A549 treated with GW870086 at 1 μM for 4 hours (cell line): ENCODE results near the gene ZNF814. TPM values are rescaled to one million over a fixed set of nuclear protein-coding genes. Genes with fewer than 3 reads are reported as not detected.

Source experiments
- total RNA-seq: library from RNA; stranded (reverse); fragments of 200-300 nt; extraction: Qiagen RNA extraction; gene quantifications from 5 replicates; pipeline ENCODE4 v1.2.3, GENCODE V29; 2022; ENCODE audit warnings: low read depth

ZNF814 gene
- total RNA-seq: 1.4 to 4.4 TPM (median 2.6 TPM) in 5 replicates

GRCh38 chr19:57888560-57889231 is at the start of gene ZNF814:
TSS of gene ZNF814 (minus strand) at chr19:57889037. CDS start at chr19:57888802, 235 bp downstream.

DNA sequence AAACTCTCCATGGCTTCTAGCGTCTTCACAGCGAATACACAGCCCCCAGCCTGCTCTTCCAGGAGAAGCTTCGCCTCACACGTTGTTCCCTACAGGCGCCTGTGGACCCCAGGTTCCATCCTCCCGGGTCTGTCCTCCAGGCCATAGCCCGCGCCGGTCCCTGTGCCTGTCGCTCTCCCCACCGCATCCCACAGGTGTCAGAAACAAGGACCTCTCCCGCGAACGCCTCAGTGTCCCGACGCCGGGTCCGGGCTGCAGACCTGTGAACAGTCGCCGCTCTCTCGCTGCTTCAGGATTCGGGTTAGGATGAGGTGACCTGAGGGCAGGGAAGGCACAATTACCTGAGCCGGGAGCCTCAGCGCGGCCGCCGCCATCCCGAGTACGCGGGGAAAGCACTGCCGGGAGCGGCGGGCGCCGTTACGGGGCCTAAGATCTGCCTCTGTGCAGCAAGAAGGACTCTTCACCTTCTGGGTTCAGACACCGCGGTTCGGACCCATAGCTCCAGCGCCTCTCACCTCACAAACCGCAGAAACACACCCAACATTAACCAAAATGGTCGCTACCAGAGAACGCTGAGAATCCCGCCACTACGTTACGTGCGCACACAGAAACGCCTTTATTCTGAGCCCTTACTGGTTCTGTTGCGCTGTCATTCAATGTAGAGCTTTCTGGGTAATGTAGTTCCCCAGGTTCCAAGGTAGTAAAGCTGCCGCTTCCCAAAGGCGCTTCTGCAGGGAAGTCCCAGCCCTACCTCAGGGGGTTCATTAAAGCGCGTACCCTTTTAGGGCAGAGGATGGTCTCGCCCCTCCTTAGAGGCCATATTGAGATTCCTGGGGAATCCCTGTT is 46.2 kb upstream of the ZNF814 start, which contains the start of gene ZNF418:
TSS of gene ZNF418 (minus strand) at position 583 of the 846 bp plus-strand sequence. CDS start 1,580 bp downstream, outside the sequence.

DNA sequence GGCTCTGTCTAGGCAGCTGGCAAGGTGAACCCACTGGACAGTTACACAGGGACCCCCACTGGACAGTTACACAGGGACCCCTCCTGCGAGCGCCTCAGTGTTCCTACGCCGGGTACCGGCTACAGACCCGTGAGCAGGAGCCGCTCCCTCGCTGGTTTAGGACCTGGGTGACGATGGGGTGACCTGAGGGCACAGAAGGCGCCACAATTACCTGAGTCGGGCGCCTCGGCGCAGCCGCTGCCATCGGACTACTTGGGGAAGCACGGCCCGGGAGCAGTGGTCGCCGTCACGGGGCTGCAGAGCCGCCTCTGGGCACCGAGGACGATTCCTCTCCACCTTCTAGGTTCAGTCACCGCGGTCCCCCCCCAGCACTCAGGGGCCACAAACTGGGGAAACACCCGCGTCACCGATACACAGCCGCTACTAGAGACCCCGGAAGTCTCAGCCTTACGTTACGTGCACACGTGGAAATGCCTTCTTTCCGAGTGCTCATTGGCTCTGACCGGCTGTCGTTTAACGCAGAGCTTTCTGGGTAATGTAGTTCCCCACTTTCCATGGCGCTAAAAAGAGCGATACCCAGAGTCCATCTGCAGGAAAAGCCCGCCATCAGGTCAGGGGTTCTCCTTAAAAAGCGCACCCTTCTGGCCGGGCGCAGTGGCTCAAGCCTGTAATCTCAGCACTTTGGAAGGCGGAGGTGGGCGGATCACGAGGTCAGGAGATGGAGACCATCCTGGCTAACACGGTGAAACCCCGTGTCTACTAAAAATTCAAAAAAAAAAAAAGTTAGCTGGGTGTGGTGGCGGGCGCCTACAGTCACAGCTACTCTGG is 27.5 kb upstream of the ZNF814 start, which contains the start of gene ZNF417:
TSS of gene ZNF417 (minus strand) at position 425 of the 828 bp plus-strand sequence. CDS start at position 244, 181 bp downstream.

GRCh38 chr19:57849666-57850473 is 39.0 kb downstream of the ZNF814 start, which contains the start of gene ZNF587:
TSS of gene ZNF587 (plus strand) at chr19:57849859. CDS start at chr19:57850039, 180 bp downstream.

GRCh38 chr19:57830071-57830602 is 58.7 kb downstream of the ZNF814 start, which contains the start of gene ZNF587B:
TSS of gene ZNF587B (plus strand) at chr19:57830299. CDS start at chr19:57830529, 230 bp downstream.

DNA sequence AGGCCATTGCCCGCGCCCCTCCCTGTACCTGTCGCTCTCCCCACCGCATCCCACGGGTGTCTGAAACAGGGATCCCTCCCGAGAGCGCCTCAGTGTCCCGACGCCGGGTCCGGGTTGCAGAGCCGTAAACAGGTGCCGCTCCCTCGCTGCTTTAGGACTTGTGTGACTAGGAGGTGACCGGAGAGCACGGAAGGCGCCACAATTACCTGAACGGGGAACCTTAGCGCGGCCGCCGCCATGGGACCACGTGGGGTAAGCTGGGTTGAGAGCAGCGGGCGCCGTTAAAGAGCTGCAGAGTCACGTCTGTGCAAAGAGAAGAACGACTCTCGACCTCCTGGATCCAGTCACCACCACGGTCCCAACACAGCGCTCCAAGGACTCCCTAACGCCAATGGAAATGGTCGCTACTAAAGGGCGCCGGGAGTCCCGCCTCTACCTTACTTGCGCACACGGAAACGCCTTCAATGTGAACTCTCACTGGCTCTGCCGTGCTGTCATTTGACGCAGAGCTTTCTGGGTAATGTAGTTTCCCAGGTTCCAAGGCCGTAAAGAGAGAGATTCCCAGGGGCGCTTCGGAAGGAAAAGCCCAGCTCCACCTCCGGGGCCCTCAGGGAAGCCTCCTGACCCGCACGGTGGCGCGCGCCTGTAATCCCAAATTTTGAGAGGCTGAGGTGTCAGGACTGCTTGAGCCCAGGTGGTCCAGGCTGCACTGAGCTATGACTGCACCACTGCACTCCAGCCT is 74.2 kb downstream of the ZNF814 start, which contains the start of gene ZNF552:
TSS of gene ZNF552 (minus strand) at position 409 of the 742 bp plus-strand sequence. CDS start at position 239, 170 bp downstream.

Other genes with a start within 250 kb of the ZNF814 start
- not detected in 5 replicates for gene ZSCAN4, start 220.1 kb downstream of the ZNF814 start, total RNA-seq
- gene ZNF551, start 207.1 kb downstream of the ZNF814 start, total RNA-seq: 4.8 to 5.6 TPM (median 5.0 TPM) in 5 replicates
- gene ZNF154, start 179.8 kb downstream of the ZNF814 start, total RNA-seq: not detected in 5 replicates
- 0.69 to 1.1 TPM (median 1.0 TPM) in 5 replicates for gene ZNF671, start 161.4 kb downstream of the ZNF814 start, total RNA-seq
- gene ZNF776, start 142.2 kb downstream of the ZNF814 start, total RNA-seq: 5.0 to 7.4 TPM (median 5.3 TPM) in 5 replicates
- gene ZNF586, start 119.4 kb downstream of the ZNF814 start, total RNA-seq: 5.1 to 7.2 TPM (median 6.6 TPM) in 5 replicates
- gene ZNF552, start 74.1 kb downstream of the ZNF814 start, total RNA-seq: 4.0 to 6.7 TPM (median 5.4 TPM) in 5 replicates
- 6.8 to 9.3 TPM (median 8.4 TPM) in 5 replicates for gene ZNF587B, start 58.7 kb downstream of the ZNF814 start, total RNA-seq
- 5.2 to 6.7 TPM (median 6.6 TPM) in 5 replicates for gene ZNF587, start 39.2 kb downstream of the ZNF814 start, total RNA-seq
- gene ZNF417, start 27.6 kb upstream of the ZNF814 start, total RNA-seq: 2.8 to 4.6 TPM (median 4.2 TPM) in 5 replicates
- gene ZNF418, start 46.4 kb upstream of the ZNF814 start, total RNA-seq: 0.70 to 1.8 TPM (median 1.1 TPM) in 5 replicates
- 1.0 to 1.4 TPM (median 1.3 TPM) in 5 replicates for gene ZNF256, start 58.7 kb upstream of the ZNF814 start, total RNA-seq
- gene C19orf18, start 85.5 kb upstream of the ZNF814 start, total RNA-seq: not detected in 5 replicates
- 1.3 to 3.4 TPM (median 2.5 TPM) in 5 replicates for gene ZNF606, start 113.8 kb upstream of the ZNF814 start, total RNA-seq
- gene ZSCAN1, start 145.0 kb upstream of the ZNF814 start, total RNA-seq: not detected in 5 replicates
- not detected in 5 replicates for gene ZNF135, start 170.2 kb upstream of the ZNF814 start, total RNA-seq
- 1.9 to 2.7 TPM (median 2.1 TPM) in 5 replicates for gene ZSCAN18, start 209.2 kb upstream of the ZNF814 start, total RNA-seq